K562 (cell line): ENCODE results near the gene UBXN1. TPM values are rescaled to one million over a fixed set of nuclear protein-coding genes. Genes with fewer than 3 reads are reported as not detected.

ENCODE experiments used
- ATAC-seq: fragments of 200-7000 bp; cut with Tn5 transposase; 3 replicates; pipeline ENCODE4 v1.9.1; 2020; ENCODE audit warnings: moderate library complexity
- BruUV-seq: library from RNA; stranded (reverse); fragments of 400-500 nt; replicated peaks from 2 replicates; lab custom pipeline; 2021; lab: Mats Ljungman, UMichigan
- CTCF ChIA-PET: fragments of 300-600 bp; formaldehyde crosslinking; extraction: SDS; loops from one replicate; lab custom pipeline; 2021; ENCODE audit warnings: low intra/inter-chr PET ratio; lab: Yijun Ruan, JAX
- POLR2A ChIA-PET: fragments of 300-600, 350-650 bp; sonication (Branson Sonifier 250); formaldehyde crosslinking; extraction: SDS; loops from one replicate; lab custom pipeline; 2021; ENCODE audit warnings: antibody characterized with exemption, inconsistent platforms; lab: Yijun Ruan, JAX
- DNase-seq, 4 experiments: peaks; one replicate each; pipeline versions ENCODE4 v3.0.0 to v3.0.0-alpha.2; 2011 to 2018; ENCODE audit warnings: low spot score in 3 of 4, mixed read lengths in 3 of 4; ENCODE audit errors: extremely low read depth in 1 of 4
- FAIRE-seq: peaks from 2 replicates; lab custom pipeline; 2011; peaks lifted over from hg19 to GRCh38; lab: Jason Lieb, UNC
- H2AFZ ChIP-seq: 2 replicates; pipeline ENCODE4 v1.6.0; 2011; ENCODE audit warnings: low read depth, low read length, control low read depth, inconsistent platforms
- H3K27ac ChIP-seq: fragments of 200-600 bp; 3 replicates; pipeline ENCODE4 v1.8.0; 2011; ENCODE audit warnings: low read depth, mild to moderate bottlenecking, control low read depth, inconsistent platforms, low read length, moderate library complexity, mixed read lengths; ENCODE audit errors: extremely low read depth
- H3K27me3 ChIP-seq, 2 experiments: fragments of 300-600 bp in 1 of 2; 2 replicates in 1 of 2; 3 replicates in 1 of 2; pipeline versions ENCODE4 v1.6.0 to v1.8.0; 2011; ENCODE audit warnings: inconsistent platforms in 2 of 2, low read length in 2 of 2, mild to moderate bottlenecking in 1 of 2, mixed read lengths in 1 of 2, moderate library complexity in 1 of 2; ENCODE audit not compliant: control insufficient read depth in 2 of 2, insufficient read depth in 2 of 2
- H3K36me3 ChIP-seq: fragments of 300-600 bp; 3 replicates; pipeline ENCODE4 v1.8.0; 2011; ENCODE audit warnings: mild to moderate bottlenecking, low read length, inconsistent platforms; ENCODE audit not compliant: control insufficient read depth, insufficient read depth
- H3K4me1 ChIP-seq, 2 experiments: fragments of 200-600 bp in 1 of 2; replicated peaks in 1 of 2; 2 replicates in 1 of 2; 3 replicates in 1 of 2; pipeline versions ENCODE4 v1.5.1 to v1.8.0; 2011; ENCODE audit warnings: inconsistent platforms in 2 of 2, low read length in 2 of 2, mild to moderate bottlenecking in 1 of 2, mixed read lengths in 1 of 2, moderate library complexity in 1 of 2; ENCODE audit not compliant: control insufficient read depth in 2 of 2, insufficient read depth in 2 of 2
- H3K4me2 ChIP-seq: 2 replicates; pipeline ENCODE4 v1.6.1; 2011; ENCODE audit warnings: low read length, control low read depth, inconsistent platforms, mixed read lengths; ENCODE audit not compliant: insufficient read depth
- H3K4me3 ChIP-seq: fragments of 200-600 bp; sonication (generic), shearing (Covaris generic); 2 replicates; pipeline ENCODE4 v1.5.1; 2016; ENCODE audit warnings: control low read depth, inconsistent platforms
- H3K79me2 ChIP-seq: fragments of 200-600 bp; 3 replicates; pipeline ENCODE4 v1.8.0; 2011; ENCODE audit warnings: low read length, inconsistent platforms; ENCODE audit not compliant: control insufficient read depth, insufficient read depth
- H3K9ac ChIP-seq, 2 experiments: 2 replicates each; pipeline versions ENCODE4 v1.6.0 to v1.6.1; 2011; ENCODE audit warnings: low read depth in 2 of 2, low read length in 2 of 2, control low read depth in 1 of 2, inconsistent platforms in 1 of 2, mild to moderate bottlenecking in 1 of 2, mixed read lengths in 1 of 2; ENCODE audit not compliant: insufficient read depth in 1 of 2
- H3K9me1 ChIP-seq: one replicate; pipeline ENCODE4 v1.6.0; 2011; ENCODE audit warnings: inconsistent platforms, mild to moderate bottlenecking, low read length, moderate library complexity; ENCODE audit not compliant: control insufficient read depth, insufficient read depth
- H3K9me3 ChIP-seq: replicated peaks from 2 replicates; pipeline ENCODE4 v1.5.1; 2011; ENCODE audit warnings: low read depth, low read length, inconsistent platforms; ENCODE audit not compliant: control insufficient read depth, insufficient read depth
- H4K20me1 ChIP-seq: replicated peaks from 2 replicates; pipeline ENCODE4 v1.6.1; 2011; ENCODE audit warnings: low read length, inconsistent platforms, mixed read lengths; ENCODE audit not compliant: control insufficient read depth, insufficient read depth
- ZBTB33 ChIP-seq: sonication (generic); formaldehyde crosslinking; IDR thresholded peaks from 2 replicates; pipeline ENCODE4 v1.8.1; 2023; ENCODE audit warnings: mild to moderate bottlenecking, missing genetic modification reagents
- ZNF766 ChIP-seq: fragments of 200-800 bp; sonication (Bioruptor generic); conservative IDR thresholded peaks from 2 replicates; pipeline ENCODE4 v1.6.1; 2016; ENCODE audit warnings: missing genetic modification characterization, missing compliant biosample characterization
- WGBS: fragments of 100-300 bp; shearing (Covaris generic); methylation state at CpG from one replicate; pipeline ENCODE4 v1.1.6; 2016; ENCODE audit warnings: low coverage, mixed read lengths; ENCODE audit not compliant: insufficient coverage; ENCODE audit errors: missing lambda C conversion rate; 5-methylcytosine and 5-hydroxymethylcytosine counted together
- in situ Hi-C: fragments of 300-500 bp; cut with MboI; formaldehyde crosslinking; loops from 4 replicates; pipeline ENCODE4 v1.15.0; 2018; ENCODE audit warnings: inconsistent platforms, mixed read lengths
- intact Hi-C: fragments of 100-400 bp; cut with micrococcal nuclease; formaldehyde crosslinking; loops from 2 replicates; pipeline ENCODE4 v1.14.2; 2022
- polyA plus RNA-seq, 8 experiments: library from polyadenylated mRNA; depleted of rRNA in 4 of 8; stranded (reverse) in 5 of 8; unstranded in 3 of 8; fragments of >200 nt; fragmentation: Nextera tagmentation in 2 of 8; fragmentation: Illumina TruSeq in 1 of 8; extraction: Ambion mirVana in 2 of 8; extraction: Trizol in 1 of 8; gene quantifications; 2 replicates each; pipeline versions ENCODE4 v1.2.1 to v1.2.3, GENCODE V29; 2011 to 2014; ENCODE audit warnings: inconsistent platforms in 1 of 8, missing spikeins in 1 of 8
- total RNA-seq, 7 experiments: library from RNA; depleted of rRNA in 6 of 7; stranded (reverse); fragments of >200 nt in 6 of 7; fragmentation: Illumina TruSeq in 2 of 7; extraction: Trizol in 2 of 7; gene quantifications; 2 replicates each; pipeline versions ENCODE4 v1.2.1 to v1.2.3, GENCODE V29; 2011 to 2021; ENCODE audit warnings: low replicate concordance in 1 of 7

The UBXN1 gene
- total and polyA plus RNA-seq, 9 of the 15 experiments (the other 6 are each of a cell fraction or from before 2014, with no cell fraction given): 4.8 to 263 (median 99.7) TPM

- H4K20me1 ChIP-seq: peaks cover 7% of the 10 kb centered on the region
- peaks cover 35 to 46% of the 10 kb centered on the region in 2 experiments for H3K4me1 ChIP-seq
- ATAC-seq (no peak), FAIRE-seq (no peak), DNase-seq (no peak)
- in situ Hi-C loops (no loop called here), intact Hi-C loops (loop anchor here (5.0 kb wide), 1 partner anchor 311 kb away; no protein-coding TSS in a partner anchor)
- no peaks in the 10 kb centered on the region for H3K27me3 ChIP-seq
- CTCF ChIA-PET: no interaction called here
- WGBS: 73% methylated on average over 7 of the region's 7 CpGs
- TF ChIP-seq ZBTB33 (no peak), ZNF766 (CRISPR knock-in tag) (0 out of 2 replicates have a peak, but pooled peaks have one; percentile 7)
- no peak overlapping the region for H2AFZ ChIP-seq
- POLR2A ChIA-PET: interaction anchor here (0.6 to 4.1 kb wide), 8 partner anchors 9 to 132 kb away, joined by 3 to 31 read pairs (median 6); partner anchors contain the start of genes C11orf98, CSKMT, HNRNPUL2 and TTC9C
- H3K4me2 ChIP-seq: no peak overlapping the region
- peaks cover 76% of the 10 kb centered on the region for H3K36me3 ChIP-seq
- peak overlapping the region; percentile 19; the same call in 1 of the 3 replicates for H3K27ac ChIP-seq
- BruUV-seq: no TSS peak
- peaks cover 25% of the 10 kb centered on the region for H3K79me2 ChIP-seq
- no peak overlapping the region for H3K4me3 ChIP-seq
- peak overlapping the region in 1 of 2 experiments; percentile 66; a peak in 1 of 4 replicates for H3K9ac ChIP-seq
- H3K9me1 ChIP-seq: peaks cover 2% of the 10 kb centered on the region
- H3K9me3 ChIP-seq: no peaks in the 10 kb centered on the region
Measured at GRCh38 chr11:62708793-62709192, 29.9 kb upstream of the UBXN1 start.
